NCI-H128 (cell line): ENCODE data around the gene MANBA.

Source experiments
- DNase-seq: peaks from one replicate; lab custom pipeline; 2025; ENCODE audit not compliant: unreplicated experiment; lab: John Stamatoyannopoulos, UW

MANBA gene

GRCh38 chr4:102598762-102599374 is 161.9 kb downstream of the MANBA start:
- no peak for DNase-seq

GRCh38 chr4:102598086-102598761 is 162.5 kb downstream of the MANBA start:
- DNase-seq, result no peak

- DNase-seq, result no peak
These were observed 164.2 kb downstream of the MANBA start for GRCh38 chr4:102596532-102596931.

- no peak for DNase-seq
These were observed 166.8 kb downstream of the MANBA start for GRCh38 chr4:102594000-102594399.

- no peak for DNase-seq
These were observed 167.6 kb downstream of the MANBA start for GRCh38 chr4:102593147-102593546.

- no peak for DNase-seq
These were observed 168.5 kb downstream of the MANBA start for GRCh38 chr4:102592256-102592655.

GRCh38 chr4:102589743-102590142 is 171.0 kb downstream of the MANBA start:
- no peak for DNase-seq

GRCh38 chr4:102586644-102587021 is 174.1 kb downstream of the MANBA start:
- DNase-seq, result no peak

- no peak for DNase-seq
These were observed 174.6 kb downstream of the MANBA start for GRCh38 chr4:102586002-102586643.

GRCh38 chr4:102585329-102585728 is 175.4 kb downstream of the MANBA start:
- no peak for DNase-seq

- DNase-seq, result no peak
These were observed 176.7 kb downstream of the MANBA start for GRCh38 chr4:102584091-102584490.
